HL-60 (cell line): ENCODE results near the gene CDC42BPA.

Source experiments
- GABPA ChIP-seq: IDR thresholded peaks from 2 replicates; pipeline ENCODE4 v1.6.1; 2012; ENCODE audit warnings: low read depth
- POLR2AphosphoS5 ChIP-seq: IDR thresholded peaks from 2 replicates; pipeline ENCODE4 v1.6.1; 2012; ENCODE audit warnings: low read depth
- TF ChIP-seq, protein P1 (sequence below): IDR thresholded peaks from one replicate; pipeline ENCODE4 v1.5.1; 2011; ENCODE audit warnings: low read length, control low read depth, inconsistent platforms; ENCODE audit not compliant: insufficient read depth
- TF ChIP-seq, protein P2 (sequence below): IDR thresholded peaks from 2 replicates; pipeline ENCODE4 v1.6.1; 2012; ENCODE audit warnings: low read depth; ENCODE audit not compliant: insufficient replicate concordance

GRCh38 chr1:226995365-226996332 is 322.6 kb downstream of the CDC42BPA start:
- TF ChIP-seq, protein P1, sequence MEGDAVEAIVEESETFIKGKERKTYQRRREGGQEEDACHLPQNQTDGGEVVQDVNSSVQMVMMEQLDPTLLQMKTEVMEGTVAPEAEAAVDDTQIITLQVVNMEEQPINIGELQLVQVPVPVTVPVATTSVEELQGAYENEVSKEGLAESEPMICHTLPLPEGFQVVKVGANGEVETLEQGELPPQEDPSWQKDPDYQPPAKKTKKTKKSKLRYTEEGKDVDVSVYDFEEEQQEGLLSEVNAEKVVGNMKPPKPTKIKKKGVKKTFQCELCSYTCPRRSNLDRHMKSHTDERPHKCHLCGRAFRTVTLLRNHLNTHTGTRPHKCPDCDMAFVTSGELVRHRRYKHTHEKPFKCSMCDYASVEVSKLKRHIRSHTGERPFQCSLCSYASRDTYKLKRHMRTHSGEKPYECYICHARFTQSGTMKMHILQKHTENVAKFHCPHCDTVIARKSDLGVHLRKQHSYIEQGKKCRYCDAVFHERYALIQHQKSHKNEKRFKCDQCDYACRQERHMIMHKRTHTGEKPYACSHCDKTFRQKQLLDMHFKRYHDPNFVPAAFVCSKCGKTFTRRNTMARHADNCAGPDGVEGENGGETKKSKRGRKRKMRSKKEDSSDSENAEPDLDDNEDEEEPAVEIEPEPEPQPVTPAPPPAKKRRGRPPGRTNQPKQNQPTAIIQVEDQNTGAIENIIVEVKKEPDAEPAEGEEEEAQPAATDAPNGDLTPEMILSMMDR = no peak
- TF ChIP-seq, protein P2, sequence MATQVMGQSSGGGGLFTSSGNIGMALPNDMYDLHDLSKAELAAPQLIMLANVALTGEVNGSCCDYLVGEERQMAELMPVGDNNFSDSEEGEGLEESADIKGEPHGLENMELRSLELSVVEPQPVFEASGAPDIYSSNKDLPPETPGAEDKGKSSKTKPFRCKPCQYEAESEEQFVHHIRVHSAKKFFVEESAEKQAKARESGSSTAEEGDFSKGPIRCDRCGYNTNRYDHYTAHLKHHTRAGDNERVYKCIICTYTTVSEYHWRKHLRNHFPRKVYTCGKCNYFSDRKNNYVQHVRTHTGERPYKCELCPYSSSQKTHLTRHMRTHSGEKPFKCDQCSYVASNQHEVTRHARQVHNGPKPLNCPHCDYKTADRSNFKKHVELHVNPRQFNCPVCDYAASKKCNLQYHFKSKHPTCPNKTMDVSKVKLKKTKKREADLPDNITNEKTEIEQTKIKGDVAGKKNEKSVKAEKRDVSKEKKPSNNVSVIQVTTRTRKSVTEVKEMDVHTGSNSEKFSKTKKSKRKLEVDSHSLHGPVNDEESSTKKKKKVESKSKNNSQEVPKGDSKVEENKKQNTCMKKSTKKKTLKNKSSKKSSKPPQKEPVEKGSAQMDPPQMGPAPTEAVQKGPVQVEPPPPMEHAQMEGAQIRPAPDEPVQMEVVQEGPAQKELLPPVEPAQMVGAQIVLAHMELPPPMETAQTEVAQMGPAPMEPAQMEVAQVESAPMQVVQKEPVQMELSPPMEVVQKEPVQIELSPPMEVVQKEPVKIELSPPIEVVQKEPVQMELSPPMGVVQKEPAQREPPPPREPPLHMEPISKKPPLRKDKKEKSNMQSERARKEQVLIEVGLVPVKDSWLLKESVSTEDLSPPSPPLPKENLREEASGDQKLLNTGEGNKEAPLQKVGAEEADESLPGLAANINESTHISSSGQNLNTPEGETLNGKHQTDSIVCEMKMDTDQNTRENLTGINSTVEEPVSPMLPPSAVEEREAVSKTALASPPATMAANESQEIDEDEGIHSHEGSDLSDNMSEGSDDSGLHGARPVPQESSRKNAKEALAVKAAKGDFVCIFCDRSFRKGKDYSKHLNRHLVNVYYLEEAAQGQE = no peak
- TF ChIP-seq GABPA (no peak), POLR2AphosphoS5 (no peak)
